Bladder microvascular endothelial cell (primary cell): Measurements from ENCODE around the gene ATP6AP2. TPM values are rescaled to one million over a fixed set of nuclear protein-coding genes. Genes with fewer than 3 reads are reported as not detected.

Experiments
- total RNA-seq: library from RNA; depleted of rRNA; stranded (reverse); fragments of >200 nt; gene quantifications from 2 replicates; pipeline ENCODE4 v1.2.3, GENCODE V29; 2014

ATP6AP2 gene
- total RNA-seq: 69.3 and 139 TPM in 2 replicates

GRCh38 chrX:40580537-40581335 is at the start of gene ATP6AP2:
Gene ATP6AP2, plus strand, starts transcription at chrX:40580970. Its CDS starts 96 bp downstream, at chrX:40581066.

GRCh38 chrX:40623139-40623536 is 42.4 kb downstream of the ATP6AP2 start, which contains the start of gene MPC1L:
Gene MPC1L, plus strand, starts transcription at chrX:40623428. Its CDS starts 138 bp downstream, at chrX:40623566.

GRCh38 chrX:40647307-40648197 is 66.8 kb downstream of the ATP6AP2 start, which contains the start of gene CXorf38:
Gene CXorf38, minus strand, starts transcription at chrX:40647561. Its CDS starts 41 bp downstream, at chrX:40647520.

Other genes with a start within 250 kb of the ATP6AP2 start
- not detected in 2 replicates for gene MPC1L, start 42.5 kb downstream of the ATP6AP2 start, total RNA-seq
- 11.0 and 11.8 TPM in 2 replicates for gene CXorf38, start 66.6 kb downstream of the ATP6AP2 start, total RNA-seq
- 11.5 and 38.8 TPM in 2 replicates for gene MED14, start 154.6 kb downstream of the ATP6AP2 start, total RNA-seq